DND-41 (cell line): ENCODE results near the gene NMRK2.
"Not testable (repeated sequence)": the region's sequence is repeated elsewhere in the genome, so short reads cannot be mapped to it uniquely, and the experiment has no call there.

ENCODE experiments used
- EZH2 ChIP-seq: IDR thresholded peaks from 3 replicates; pipeline ENCODE4 v1.6.1; 2012; ENCODE audit warnings: borderline replicate concordance, low read depth, mild to moderate bottlenecking, moderate library complexity, low read length, inconsistent platforms; ENCODE audit not compliant: severe bottlenecking
- TF ChIP-seq, protein P1 (sequence below): IDR thresholded peaks from 2 replicates; pipeline ENCODE4 v1.5.1; 2012; ENCODE audit warnings: borderline replicate concordance, low read length, moderate library complexity, mild to moderate bottlenecking; ENCODE audit not compliant: poor library complexity, severe bottlenecking; ENCODE audit errors: extremely low read depth

DNA sequence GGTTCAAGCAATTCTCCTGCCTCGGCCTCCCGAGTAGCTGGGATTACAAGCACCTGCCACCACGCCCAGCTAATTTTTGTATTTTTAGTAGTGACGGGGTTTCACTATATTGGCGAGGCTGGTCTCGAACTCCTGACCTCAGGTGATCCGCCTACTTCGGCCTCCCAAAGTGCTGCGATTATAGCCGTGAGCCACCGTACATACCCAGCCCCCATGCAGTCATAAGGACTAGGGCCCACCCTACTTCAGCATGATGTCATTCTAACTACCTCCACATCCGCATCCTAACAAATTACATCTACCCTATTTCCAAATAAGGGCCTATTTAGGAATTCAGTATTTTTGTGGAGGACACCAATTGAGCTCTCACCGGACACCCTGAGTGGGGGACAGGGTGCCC, 22.4 kb downstream of the NMRK2 start:
- TF ChIP-seq, protein P1, sequence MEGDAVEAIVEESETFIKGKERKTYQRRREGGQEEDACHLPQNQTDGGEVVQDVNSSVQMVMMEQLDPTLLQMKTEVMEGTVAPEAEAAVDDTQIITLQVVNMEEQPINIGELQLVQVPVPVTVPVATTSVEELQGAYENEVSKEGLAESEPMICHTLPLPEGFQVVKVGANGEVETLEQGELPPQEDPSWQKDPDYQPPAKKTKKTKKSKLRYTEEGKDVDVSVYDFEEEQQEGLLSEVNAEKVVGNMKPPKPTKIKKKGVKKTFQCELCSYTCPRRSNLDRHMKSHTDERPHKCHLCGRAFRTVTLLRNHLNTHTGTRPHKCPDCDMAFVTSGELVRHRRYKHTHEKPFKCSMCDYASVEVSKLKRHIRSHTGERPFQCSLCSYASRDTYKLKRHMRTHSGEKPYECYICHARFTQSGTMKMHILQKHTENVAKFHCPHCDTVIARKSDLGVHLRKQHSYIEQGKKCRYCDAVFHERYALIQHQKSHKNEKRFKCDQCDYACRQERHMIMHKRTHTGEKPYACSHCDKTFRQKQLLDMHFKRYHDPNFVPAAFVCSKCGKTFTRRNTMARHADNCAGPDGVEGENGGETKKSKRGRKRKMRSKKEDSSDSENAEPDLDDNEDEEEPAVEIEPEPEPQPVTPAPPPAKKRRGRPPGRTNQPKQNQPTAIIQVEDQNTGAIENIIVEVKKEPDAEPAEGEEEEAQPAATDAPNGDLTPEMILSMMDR = not testable (repeated sequence)
- not testable (repeated sequence) for TF ChIP-seq EZH2
